Osteocyte (in vitro differentiated cells): Measurements from ENCODE around the gene LTBP2. TPM values are rescaled to one million over a fixed set of nuclear protein-coding genes. Genes with fewer than 3 reads are reported as not detected.

Experiments used
- DNase-seq: peaks from one replicate; pipeline ENCODE4 v3.0.0; 2021; ENCODE audit warnings: mixed read lengths; ENCODE audit not compliant: unreplicated experiment; ENCODE audit errors: extremely low spot score
- H3K27ac Mint-ChIP-seq: one replicate; pipeline ENCODE4 v1.8.0; 2021; ENCODE audit warnings: mild to moderate bottlenecking, mixed read lengths; ENCODE audit not compliant: unreplicated experiment
- H3K27me3 Mint-ChIP-seq: one replicate; pipeline ENCODE4 v1.8.0; 2021; ENCODE audit warnings: mixed read lengths; ENCODE audit not compliant: unreplicated experiment
- H3K36me3 Mint-ChIP-seq: one replicate; pipeline ENCODE4 v1.8.0; 2021; ENCODE audit warnings: mixed read lengths; ENCODE audit not compliant: unreplicated experiment
- H3K4me1 Mint-ChIP-seq: one replicate; pipeline ENCODE4 v1.8.0; 2021; ENCODE audit warnings: mixed read lengths; ENCODE audit not compliant: unreplicated experiment
- H3K4me3 Mint-ChIP-seq: one replicate; pipeline ENCODE4 v1.8.0; 2021; ENCODE audit warnings: mild to moderate bottlenecking, moderate library complexity, mixed read lengths; ENCODE audit not compliant: unreplicated experiment
- H3K9me3 Mint-ChIP-seq: one replicate; pipeline ENCODE4 v1.8.0; 2021; ENCODE audit warnings: mixed read lengths; ENCODE audit not compliant: unreplicated experiment
- total RNA-seq: library from RNA; stranded (reverse); gene quantifications from 2 replicates; pipeline ENCODE4 v1.2.1, GENCODE V29; 2021
- TF ChIP-seq, protein P1 (sequence below): fragments of 200-600 bp; sonication (generic); IDR thresholded peaks from 2 replicates; pipeline ENCODE4 v1.5.0; 2021; ENCODE audit warnings: antibody characterized with exemption, mild to moderate bottlenecking, moderate library complexity

LTBP2 gene
- total RNA-seq, 1 donor from 2014 or later, result 377 TPM

DNA sequence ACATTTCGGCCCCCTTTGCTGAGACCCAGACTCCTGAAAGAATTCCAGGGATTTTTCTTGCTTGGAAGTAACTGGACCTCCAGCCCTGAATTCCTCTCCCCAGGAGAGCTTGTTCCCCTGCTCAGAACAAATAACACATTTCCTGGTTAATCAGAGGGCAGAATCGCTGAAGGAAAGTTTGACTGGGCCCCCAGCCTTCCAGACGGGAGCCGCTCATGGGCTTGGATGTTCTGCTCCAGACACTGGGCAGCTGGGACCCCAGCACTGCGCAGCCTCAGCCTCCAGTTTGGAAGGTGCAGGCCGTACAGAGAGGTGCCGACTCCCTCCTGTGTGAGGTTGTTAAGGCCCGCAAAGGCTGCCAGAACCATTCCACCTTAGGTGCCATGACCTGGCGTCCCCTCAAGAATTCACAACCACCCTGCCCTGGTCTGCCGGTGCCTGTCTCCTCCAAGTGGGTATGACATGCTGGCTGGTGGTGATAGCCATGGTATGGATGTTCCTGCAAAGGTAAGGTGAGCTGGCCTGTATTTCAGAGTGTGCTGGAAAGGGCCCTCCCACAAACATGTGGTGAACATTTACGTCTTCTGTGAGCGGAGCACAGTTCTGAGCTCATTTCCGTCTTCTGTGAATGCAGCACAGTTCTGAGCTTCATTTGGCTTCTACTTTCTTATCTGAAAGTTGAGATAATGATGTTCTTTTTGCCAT lies 5.1 kb upstream of the LTBP2 start:
- Mint-ChIP-seq H3K36me3 (no peaks in the 10 kb centered on the region), H3K27me3 (no peaks in the 10 kb centered on the region), H3K4me1 (peaks cover 86% of the 10 kb centered on the region), H3K9me3 (no peaks in the 10 kb centered on the region), H3K27ac (peak overlapping the region; percentile 92), H3K4me3 (peak overlapping the region; percentile 52)
- TF ChIP-seq, protein P1, sequence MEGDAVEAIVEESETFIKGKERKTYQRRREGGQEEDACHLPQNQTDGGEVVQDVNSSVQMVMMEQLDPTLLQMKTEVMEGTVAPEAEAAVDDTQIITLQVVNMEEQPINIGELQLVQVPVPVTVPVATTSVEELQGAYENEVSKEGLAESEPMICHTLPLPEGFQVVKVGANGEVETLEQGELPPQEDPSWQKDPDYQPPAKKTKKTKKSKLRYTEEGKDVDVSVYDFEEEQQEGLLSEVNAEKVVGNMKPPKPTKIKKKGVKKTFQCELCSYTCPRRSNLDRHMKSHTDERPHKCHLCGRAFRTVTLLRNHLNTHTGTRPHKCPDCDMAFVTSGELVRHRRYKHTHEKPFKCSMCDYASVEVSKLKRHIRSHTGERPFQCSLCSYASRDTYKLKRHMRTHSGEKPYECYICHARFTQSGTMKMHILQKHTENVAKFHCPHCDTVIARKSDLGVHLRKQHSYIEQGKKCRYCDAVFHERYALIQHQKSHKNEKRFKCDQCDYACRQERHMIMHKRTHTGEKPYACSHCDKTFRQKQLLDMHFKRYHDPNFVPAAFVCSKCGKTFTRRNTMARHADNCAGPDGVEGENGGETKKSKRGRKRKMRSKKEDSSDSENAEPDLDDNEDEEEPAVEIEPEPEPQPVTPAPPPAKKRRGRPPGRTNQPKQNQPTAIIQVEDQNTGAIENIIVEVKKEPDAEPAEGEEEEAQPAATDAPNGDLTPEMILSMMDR, result no peak
- DNase-seq, result no peak

DNA sequence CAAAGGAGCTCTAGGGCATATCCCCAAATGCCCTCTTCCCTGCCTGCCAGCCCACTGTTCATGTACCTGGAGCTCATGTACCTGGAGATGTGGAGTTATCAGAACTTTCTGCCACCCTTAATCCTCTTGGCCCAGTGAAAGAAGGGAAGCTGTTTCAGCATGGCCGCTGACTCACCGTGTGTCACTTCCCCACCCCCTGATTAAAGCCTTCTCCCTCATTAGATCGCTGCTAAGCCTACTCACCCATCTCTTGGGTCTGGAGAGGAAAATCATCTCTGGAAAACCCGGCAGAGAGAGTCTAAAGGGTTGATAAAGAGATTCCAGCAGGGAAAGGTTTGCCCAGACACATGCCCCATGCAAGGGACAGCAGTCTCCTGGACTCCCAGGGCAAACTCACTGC lies 4.5 kb upstream of the LTBP2 start:
- no peak for DNase-seq
- peak overlapping the region; percentile 5 for H3K4me3 Mint-ChIP-seq
- H3K4me1 Mint-ChIP-seq, result peaks cover 85% of the 10 kb centered on the region
- H3K36me3 Mint-ChIP-seq, result no peaks in the 10 kb centered on the region
- TF ChIP-seq, protein P1, result no peak
- H3K27me3 Mint-ChIP-seq, result no peaks in the 10 kb centered on the region
- peak overlapping the region; percentile 92 for H3K27ac Mint-ChIP-seq
- H3K9me3 Mint-ChIP-seq, result no peaks in the 10 kb centered on the region

DNA sequence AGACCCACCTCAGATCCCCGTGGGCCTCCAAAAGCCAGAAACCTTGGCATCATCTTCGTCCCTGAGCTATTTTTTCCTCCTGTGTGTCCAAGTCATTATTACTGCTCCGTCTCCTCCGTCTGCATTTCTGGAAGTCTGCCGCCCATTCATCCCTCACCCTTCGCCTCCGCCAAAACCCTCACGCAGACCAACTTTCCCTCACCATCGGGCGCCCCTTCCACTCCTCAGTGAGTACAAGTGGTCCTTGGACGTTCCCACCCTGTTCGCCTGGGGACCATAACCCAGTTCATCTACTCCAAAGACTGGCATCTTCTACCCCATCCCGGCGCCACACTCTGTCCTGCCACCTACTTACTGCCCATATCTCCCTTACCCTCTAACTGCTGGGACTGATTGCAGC lies 3.7 kb upstream of the LTBP2 start:
- peaks cover 81% of the 10 kb centered on the region for H3K4me1 Mint-ChIP-seq
- DNase-seq, result no peak
- TF ChIP-seq, protein P1, result no peak
- no peaks in the 10 kb centered on the region for H3K27me3 Mint-ChIP-seq
- no peaks in the 10 kb centered on the region for H3K36me3 Mint-ChIP-seq
- H3K27ac Mint-ChIP-seq, result peak overlapping the region; percentile 92
- no peaks in the 10 kb centered on the region for H3K9me3 Mint-ChIP-seq
- H3K4me3 Mint-ChIP-seq, result no peak overlapping the region

DNA sequence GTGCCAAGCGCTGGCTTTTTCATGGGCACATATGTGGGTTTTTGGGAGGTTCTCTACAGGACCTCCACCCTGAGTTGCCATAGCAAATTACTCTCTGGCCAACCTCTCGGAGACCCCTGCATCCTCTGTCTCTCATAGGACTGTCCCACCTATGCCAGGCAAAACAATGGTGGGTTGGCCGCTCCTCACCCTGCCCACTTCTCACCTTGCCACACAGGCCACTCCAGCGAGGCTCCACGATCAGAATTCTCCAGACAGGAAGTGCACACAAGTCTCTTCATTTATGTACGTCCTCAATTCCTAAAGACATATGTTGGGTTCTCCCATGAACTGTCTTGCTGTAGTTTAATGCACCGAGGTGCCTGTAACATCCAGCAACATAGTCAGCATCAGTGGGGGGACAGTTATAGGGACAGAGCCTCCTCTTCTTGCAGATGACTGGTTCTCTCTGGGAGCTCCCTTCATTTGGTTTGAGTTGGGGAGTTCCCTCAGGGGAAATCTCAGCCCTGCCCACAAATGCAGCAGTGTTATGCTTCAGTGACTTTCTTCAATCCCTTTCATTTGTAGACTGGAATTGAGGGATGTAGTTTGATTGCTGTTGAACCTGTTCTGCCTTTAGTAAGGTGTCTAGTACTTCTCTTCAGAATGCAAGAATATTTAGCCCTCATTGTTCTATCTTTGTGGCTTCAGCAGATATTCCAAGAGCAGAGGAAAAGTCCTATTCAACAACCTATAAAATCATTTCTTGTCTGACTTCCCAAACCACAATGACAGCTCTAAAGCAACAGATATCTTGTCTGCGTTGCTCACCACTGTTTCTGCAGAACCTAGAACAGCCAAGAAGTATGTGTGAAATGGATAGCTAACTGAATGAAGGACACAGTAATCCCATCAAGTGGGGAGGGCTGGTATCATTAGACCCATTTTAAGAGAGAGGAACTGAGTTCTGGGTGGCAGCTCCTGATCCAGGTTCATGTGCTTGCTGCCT lies 2.8 kb upstream of the LTBP2 start:
- TF ChIP-seq, protein P1, result no peak
- H3K27ac Mint-ChIP-seq, result peak overlapping the region; percentile 92
- H3K27me3 Mint-ChIP-seq, result no peaks in the 10 kb centered on the region
- no peak for DNase-seq
- no peak overlapping the region for H3K4me3 Mint-ChIP-seq
- no peaks in the 10 kb centered on the region for H3K36me3 Mint-ChIP-seq
- H3K9me3 Mint-ChIP-seq, result no peaks in the 10 kb centered on the region
- peaks cover 81% of the 10 kb centered on the region for H3K4me1 Mint-ChIP-seq
